Muscle of back (tissue), 11 donors: ENCODE measurements around the gene NINL. TPM values are rescaled to one million over a fixed set of nuclear protein-coding genes. Genes with fewer than 3 reads are reported as not detected.

ENCODE experiments used
- DNase-seq, 3 donors: peaks; one replicate each; pipeline versions ENCODE4 v3.0.0 to v3.0.0-alpha.2; 2013
- polyA plus RNA-seq, 10 donors: library from polyadenylated mRNA; unstranded; fragments of 120-200 nt; gene quantifications; one replicate each; pipeline ENCODE4 v1.2.1, GENCODE V29; 2013; ENCODE audit not compliant: insufficient read length in 10 of 10

NINL gene
- polyA plus RNA-seq, 10 donors = 8.8 to 26.9 (median 15.8) TPM

DNA sequence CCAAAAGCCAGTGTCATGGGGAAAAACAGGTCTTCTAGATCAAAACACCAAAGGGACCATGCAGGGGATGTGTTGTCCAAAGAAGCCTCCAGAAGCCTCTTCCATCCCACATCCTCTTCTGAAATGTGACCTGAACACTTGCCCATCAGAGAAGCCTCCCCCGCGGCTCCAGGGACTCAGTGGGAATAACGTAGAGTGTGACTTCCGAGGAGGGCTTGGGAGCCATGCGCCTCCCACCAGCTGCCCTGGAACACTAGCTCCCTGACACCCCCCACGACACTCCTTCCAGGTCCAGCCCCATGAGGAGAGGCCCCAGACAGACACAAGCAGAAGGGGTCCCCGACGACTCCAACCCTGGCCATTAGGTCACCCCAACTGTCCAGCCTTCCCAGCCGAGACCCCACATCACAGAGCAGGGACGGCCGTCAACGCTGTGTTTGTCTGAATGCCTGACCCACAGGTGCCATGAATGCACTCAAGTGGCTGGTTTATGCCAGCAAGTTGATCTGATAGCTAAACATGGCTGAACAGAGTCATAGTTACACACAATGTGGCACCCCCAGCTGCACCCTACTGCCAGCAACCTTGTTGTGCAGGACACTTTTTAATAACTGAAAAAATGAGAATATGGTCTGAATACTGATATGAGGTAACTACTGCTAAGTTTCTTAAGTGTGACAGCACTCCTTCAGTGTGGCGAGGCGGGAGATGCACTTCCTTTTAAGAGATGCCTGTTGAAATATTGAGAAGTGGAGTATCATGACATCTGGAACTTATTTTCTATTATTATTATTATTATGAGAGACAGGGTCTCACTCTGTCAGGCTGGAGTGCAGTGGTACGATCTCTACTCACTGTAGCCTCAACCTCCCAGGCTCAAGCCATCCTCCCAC lies 119.8 kb downstream of the NINL start:
- DNase-seq = no peak

DNA sequence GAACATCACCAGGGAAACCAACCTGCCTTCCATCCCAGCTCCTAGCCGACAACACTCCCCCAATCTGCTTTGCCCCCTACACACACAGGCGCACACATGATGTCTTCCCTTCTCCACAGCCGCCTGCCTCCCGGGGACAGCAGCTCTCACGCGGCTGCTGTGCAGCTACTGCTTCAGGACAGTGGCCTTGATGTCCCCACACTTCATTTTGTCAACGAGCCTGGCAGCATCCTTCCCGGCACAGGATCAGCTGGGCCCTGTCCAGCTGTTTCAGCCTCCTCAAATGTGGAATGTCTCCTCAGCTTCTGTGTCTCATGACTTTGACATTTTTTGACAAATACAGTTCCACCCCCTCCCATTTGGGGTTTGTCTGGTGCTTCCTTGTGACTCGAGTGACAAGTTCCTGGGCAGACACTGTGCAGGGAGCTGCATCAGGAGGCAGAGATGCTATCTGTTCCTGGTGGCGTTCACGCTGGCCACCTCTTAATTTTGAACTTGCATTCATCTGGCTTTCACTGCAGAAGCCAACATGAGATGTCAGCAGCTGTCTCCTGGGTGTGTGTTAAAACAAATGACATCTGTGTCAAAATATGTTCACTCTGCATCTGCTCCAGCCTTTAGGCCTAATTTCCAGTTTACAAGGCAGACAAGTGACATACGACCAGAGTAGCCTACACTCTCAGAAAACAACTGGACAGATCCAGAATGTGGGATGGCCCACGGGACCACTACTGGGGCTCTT lies 120.7 kb downstream of the NINL start:
- peak in 2 of 3 donors; percentile 13 to 38 for DNase-seq

DNA sequence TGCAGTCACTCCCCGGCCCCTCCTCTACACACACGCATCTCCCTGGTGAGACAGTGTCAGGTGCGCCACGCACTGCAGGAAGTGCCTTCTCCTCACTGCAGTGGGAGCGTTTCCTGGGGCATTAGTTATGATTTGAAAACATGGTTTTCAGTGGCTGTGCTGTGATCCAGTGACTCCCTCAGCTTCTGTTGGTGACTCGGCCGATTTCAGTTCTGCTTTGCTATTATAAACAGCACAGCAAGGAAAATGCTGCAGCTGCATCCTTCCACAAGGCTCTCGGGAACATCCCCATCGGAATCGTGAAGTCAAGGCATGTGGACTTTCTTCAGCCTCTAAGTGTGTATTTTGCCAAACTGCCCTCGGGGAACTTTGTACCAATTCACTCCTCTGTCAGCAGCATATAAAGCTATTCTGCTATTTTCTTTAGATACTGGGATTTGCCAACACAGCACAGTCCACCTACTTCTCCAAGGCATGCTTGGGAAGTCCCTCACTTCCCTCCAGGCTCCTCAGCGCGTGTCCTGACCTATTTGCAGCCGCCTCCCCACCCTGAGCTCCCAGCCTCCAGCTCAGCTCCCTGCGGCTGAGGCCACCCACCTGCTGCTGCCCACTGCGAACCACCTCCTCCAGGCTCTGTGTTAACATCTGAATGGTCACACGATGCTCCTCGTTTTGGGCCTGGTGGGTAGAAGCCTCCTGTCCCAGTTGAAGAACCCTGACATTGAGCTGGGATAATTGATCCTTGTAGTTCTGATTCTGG lies 123.4 kb downstream of the NINL start:
- peak; percentile 9 to 60 (median 19) for DNase-seq

DNA sequence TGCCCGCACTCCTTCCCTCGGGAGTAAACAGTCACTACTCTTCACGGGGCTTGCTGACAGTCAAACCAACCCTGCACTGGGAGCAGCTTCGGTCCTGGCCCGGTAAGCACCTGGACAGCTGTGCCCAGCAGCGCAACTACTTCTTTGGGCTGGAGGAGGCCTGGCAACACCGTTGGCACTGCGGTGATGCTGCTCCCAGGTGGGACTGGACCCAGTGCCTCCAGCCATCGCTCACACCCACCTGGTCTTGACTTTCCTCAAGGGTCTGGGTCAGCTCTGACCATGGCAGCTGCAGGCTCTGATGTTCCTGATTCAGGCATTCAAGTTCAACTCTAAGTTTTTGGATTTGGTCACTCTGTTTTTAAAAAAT lies 124.1 kb downstream of the NINL start:
- no peak for DNase-seq

DNA sequence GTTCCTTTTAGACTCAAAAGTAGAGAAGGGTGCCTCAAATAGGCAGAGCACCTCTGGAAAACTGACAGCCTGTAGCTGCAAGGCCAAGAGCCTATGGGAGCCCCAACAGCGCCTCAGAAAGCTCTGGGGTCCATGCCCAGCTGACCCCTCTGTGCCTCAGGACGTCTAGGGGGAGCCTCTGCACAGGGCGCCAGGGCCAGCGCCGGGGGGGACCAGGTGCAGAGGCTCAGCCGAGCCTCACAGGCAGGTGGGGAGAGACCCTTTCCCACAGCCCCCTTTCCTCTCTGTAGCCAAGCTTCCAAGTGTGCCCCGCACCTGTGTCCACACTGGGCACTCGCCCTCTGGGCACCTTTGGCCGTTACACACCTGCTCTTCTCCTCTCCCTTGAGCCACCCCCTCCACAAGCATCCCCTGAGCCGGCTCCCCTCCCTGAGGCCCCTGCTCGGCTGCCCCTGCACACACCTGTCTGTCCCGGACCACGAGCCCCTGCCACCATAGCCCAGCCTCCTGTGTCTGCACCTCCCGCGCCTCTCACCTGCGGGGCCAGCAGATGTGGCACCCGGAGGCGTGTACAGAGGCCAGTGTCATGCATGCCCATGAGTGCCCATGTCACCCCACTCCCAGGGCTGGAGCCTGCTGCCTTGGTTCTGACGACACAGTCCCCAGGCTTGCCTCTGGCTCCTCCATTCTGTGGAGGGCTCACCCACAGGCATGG lies 124.6 kb downstream of the NINL start:
- DNase-seq = no peak

DNA sequence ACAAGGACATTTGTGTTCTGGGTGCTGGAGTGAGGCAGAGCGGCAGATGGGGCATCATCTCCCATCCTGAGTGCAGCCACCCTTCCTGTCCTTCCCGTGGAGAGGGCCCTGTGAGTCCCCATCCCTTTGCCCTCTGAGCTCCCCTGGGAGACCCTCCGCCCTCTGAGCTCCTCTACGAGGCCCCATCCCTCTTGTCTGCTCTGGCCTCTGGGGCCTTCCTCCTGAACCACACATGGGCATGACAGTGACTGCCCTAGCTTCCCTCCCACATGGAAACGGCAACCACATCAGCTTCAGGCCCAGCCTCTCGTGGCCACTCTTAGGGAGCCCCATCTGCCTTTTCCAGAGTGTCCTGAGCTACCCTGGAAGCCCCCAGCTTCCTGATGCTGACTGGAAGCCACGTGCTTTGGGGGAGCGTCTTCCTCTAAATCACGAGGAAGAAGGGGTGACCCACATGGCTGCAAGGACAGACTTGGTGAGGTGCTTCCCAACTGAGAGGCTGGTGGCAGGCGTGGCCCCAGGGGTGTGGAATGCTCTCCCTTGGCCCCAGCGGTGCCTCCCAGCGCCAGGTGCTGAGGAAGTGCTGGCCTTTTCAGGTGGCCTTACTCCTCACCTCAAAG lies 125.3 kb downstream of the NINL start:
- no peak for DNase-seq

DNA sequence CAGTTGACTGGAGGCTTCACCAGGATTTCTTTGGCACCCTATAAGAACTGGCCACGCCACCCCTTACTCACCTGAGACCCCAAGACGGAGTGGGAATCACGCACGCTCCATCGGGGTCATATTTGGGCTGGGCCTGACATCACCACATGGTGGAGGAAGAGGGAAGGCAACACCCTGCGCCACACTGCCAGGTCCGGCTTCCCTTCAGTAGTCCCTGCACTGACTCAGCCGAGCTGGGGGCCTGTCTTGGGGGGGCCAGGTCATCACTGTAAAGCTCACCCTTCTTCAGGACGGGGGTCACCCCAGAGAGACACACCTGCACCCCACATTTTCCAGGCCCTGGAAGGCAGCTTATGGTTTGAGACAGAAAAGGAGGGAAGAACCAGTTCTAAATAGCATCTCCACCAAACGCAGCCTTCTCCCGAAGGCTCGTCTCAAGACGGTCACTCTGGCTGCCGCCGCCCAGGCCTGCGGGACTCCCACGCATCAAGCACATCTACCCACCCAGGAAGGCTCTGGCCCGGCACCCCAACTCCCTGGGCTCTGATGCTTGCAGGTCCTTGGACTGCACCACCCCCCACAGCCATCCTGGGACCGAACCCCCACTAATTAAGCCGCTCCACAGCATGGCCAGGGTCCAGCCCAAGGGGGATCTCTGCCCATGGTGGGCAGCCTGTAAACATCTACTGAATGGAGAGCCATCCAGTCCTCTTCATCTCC lies 126.1 kb downstream of the NINL start:
- DNase-seq = no peak

DNA sequence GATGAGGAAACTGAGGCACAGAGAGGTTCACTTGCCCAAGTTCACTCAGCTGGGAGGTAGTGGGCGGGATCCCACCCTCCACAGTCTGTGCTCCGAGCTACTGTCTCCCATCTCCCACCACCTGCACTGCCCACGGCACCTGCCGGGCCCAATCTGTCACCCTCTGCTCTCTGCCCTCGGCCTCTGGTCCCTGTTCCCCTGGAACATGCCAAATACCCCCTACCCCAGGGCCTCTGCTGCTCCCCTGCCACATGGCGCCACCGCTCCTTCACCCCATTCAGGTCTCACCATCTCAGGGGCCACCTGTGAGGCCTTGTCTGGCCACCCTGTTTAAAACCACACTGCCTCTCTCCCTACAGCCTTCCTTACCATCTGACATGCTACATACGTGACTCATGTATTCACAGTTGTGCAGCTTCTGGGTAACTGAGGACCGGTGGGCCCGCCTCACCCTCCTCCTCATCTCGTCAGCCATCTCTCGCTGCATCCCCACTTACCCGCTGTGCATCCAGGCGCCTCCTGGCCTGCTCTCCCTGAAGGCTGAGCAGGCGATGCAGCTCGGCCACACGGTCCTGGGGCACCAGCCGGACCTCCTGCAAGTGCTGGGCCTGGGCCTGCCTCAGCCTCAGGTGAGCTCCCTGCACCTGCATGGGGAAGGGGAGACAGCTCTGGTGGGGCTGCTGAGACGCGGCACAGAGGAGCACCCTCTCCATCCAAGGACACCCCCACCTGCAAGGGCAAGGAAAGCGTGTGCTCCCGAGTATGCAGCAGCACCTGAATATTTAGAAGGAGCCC lies 127.2 kb downstream of the NINL start:
- no peak for DNase-seq

DNA sequence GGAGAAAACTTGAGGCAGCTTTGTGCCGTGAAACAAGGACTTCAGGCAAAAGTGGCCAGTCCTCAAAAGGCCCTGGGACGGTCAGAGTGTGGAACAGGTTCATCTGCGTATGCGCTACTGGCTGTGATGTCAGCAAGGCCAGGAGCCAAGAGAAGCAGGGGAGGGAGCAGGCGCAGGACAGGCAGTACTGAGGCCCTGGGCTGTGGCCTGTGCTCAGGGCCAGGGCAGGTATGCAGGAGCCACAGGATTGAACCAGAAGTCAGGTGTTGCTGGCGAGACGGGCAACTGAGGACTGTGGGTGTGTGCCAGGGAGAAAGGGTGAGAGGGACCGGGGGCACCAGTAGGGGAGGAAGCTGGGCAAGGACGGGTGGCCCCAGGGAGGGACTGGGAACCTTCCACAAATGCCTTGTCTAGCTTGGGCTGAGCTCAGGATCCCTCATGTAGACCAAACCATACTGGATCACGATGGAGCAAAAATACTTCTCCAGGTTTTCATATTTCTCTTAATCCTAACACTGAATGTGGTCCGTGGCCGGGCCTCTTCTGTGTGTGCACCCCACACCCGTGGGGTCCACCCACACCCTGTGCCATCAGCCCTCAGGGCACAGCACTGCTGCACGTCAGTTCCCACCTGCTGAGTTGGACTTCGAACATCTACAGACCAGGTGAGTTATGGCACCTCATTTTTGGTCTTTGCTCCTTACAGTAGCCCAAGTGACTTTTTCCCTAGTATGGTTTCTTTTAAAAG lies 131.0 kb downstream of the NINL start:
- no peak for DNase-seq

DNA sequence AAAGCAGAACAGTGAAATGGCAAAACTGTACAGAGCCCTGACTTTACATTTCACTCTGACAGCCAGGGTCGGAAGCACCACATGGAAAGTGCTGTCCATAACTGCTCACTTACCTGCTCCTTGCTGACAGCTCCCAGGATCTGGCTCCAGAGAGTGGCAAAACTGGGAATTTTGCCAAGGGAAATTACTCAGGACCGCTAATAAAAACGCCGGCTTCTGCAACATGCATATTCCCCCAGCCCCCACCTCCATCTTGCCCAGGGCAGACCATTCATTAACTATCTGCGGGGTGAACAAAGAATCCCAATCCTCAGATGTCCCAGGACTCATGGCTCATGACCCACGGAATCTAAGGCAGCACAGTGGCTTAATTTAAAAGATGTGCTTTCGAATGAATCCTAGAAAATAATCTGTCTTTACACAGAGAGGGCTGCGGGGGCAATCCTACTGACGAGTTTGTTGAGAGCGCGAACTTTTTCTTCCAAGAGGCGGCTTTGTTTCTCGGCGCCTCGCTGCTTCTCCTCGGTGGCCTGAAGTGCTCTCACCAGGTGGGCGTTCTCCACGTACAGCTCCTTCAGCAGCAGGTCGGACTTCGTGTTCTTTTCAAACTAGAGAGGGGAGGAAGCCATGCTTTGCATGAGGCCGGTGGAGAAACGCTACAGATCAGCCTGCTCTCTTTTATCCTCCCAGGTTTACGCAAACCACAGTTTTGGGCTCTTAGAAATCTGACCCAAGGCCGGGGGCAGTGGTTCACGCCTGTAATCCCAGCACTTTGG lies 132.1 kb downstream of the NINL start:
- no peak for DNase-seq

DNA sequence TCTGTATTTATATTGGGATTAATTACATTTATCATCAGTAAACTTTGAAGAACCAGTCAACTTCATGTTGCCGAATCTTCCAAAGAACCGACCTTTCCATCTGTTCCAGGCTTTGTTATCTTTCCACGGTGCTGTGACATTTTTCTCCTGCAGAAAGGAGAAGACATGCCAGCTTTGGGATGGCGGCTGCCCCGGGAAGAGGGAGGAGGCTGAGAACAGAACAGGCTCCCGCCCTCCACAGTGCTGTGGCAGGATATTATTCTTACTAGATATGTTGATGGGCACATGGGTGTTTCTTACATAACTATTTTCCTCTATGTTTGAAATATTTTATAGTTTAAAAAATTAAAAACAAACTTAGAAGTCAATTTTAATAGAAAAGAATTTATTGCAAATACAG lies 133.0 kb downstream of the NINL start:
- no peak for DNase-seq

DNA sequence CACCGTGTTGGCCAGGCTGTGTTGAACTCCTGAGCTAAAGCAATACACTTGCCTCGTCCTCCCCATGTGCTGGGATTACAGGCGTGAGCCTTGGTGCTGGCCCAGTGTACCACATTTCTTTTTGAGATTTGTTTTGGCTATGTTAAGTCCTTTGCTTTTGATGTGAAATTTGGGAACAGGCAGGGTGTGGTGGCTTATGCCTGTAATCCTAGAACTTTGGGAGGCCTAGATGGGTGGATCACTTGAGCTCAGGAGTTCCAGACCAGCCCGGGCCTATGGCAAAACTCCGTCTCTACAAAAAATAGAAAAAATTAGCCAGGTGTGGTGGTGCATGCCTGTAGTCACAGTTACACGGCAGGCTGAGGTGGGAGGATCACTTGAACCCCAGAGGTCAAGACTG lies 137.7 kb downstream of the NINL start:
- no peak for DNase-seq

DNA sequence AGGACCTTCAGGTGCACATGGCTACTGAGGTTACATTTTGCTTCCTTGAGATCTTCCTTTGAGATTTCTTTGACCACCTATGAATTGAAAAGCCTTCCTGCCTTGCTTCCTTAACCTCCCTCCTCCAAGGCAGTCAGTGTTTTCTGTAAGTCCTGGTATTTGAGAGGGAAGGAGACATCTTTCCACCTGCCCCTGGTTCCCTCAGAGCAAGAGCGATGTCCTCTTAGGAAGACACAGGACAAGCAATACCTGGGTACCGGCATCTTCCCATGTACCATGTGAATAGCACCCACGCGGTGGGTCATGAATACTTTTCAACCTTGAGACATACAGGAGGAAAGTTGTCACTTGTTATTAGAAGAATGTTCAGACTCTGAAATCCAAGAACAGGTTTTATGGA lies 140.8 kb downstream of the NINL start:
- DNase-seq = no peak

DNA sequence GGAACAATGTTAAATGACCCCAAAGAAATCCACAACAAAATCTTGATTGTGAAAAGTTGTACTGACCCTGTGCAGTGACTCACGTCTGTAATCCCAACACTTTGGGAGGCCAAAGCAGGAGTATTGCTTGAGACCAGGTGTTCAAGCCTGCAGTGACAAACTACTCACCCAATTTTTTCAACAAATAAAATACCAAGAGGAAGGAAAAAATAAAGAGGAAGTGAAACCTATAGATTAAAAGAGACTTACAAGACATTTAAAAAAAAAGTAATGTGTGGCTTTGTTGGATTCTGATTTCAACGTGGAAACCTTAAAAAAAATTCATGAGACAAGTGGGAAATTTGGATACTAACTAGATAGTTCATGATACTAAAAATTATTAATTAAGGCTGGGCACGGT lies 146.0 kb downstream of the NINL start:
- DNase-seq = no peak

DNA sequence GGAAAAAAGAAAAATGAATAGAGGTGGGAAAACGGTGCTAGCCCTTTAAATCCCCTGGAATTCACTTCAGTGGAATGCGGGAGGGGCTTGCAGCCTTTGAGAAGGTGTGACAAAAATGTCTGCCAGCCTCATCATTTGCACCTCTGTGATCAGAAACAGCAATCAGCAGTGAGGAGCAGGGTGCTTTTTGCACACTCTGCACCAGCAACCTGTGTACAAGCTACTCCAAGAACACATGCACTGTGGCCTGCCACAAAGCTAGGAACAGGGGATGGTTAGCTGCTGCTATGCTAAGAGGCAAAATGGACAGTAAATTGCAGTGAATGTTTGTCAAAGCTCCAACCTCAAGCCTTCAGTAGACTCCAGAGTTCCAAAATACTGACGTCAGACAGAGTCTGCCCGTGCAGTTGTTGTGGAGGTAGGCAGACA lies 148.2 kb downstream of the NINL start:
- DNase-seq = no peak

DNA sequence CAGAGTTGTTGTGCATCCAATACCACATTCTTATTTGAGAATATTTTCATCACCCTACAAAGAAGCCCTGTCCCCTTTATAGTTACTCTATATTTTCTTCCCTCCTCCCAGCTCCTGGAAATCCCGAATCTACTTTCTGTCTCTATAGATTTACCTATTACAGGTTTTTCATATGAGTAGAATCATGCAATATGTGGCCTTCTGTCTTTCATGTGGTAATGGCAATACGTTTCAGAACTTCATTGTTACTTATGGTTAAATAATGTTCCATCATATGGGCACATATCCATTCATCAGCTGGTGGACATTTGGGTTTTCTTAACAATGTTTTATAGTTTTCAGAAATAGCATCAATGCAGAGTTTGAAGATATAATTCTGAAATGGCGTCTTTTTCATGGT lies 160.8 kb downstream of the NINL start:
- DNase-seq = no peak

DNA sequence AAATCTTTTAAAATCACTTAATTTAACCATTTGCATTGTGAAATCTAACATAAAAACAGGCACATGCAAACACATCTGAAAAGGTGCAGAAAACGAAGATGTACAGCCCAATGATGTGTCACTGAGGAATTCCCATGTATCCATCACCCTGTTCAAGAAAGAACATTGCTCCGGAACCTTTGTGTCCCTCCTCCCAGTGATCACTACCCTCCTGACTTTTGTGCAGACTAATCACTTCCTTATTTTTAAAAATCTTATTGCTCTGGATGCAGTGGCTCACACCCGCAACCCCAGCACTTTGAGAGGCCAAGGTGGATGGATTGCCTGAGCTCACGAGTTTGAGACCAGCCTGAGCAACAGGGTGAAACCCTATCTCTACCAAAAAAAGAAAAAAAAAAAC lies 163.3 kb downstream of the NINL start:
- DNase-seq = no peak

DNA sequence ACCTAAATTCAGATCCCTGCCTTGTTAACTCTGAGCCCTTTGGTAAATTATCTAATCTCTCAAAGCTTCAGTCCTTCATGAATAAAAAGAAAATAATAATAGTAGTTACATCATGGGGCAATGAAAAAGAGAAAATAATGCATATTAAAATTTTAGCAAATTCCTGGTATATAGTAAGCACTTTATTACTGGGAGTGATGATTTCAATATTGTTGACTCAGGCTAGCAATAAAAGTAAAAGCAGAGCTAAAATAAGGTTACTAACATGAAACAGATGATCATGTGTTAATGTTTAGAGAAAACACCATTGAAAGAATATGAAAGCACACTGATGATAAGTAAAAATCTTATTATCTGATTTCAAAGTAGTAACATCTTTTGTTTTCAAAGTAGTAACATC lies 164.2 kb downstream of the NINL start:
- DNase-seq = no peak
